Esophagus squamous epithelium (tissue), 5 donors: ENCODE data around the gene EIF1AD. TPM values are rescaled to one million over a fixed set of nuclear protein-coding genes. Genes with fewer than 3 reads are reported as not detected.
A peak's percentile ranks its signal among the peaks of the same experiment; 100 is the strongest.

ENCODE experiments used
- DNase-seq: peaks from one replicate; lab custom pipeline; 2025; lab: John Stamatoyannopoulos, UW
- H3K27ac ChIP-seq, 4 donors: fragments of 200-600 bp; sonication (generic); one replicate each; pipeline ENCODE4 v1.5.1; 2016 to 2019; ENCODE audit warnings: mild to moderate bottlenecking in 1 of 4
- H3K27me3 ChIP-seq, 4 donors: fragments of 200-600 bp; sonication (generic); 1 replicate in 3 of 4; 2 replicates in 1 of 4; pipeline versions ENCODE4 v1.5.1 to v1.6.0; 2017 to 2021; ENCODE audit warnings: antibody characterized with exemption in 1 of 4
- H3K36me3 ChIP-seq, 3 donors: fragments of 200-600 bp; sonication (generic); one replicate each; pipeline ENCODE4 v1.5.1; 2016 to 2019
- H3K4me1 ChIP-seq, 3 donors: fragments of 200-600 bp; sonication (generic); one replicate each; pipeline ENCODE4 v1.5.1; 2017 to 2019
- H3K4me3 ChIP-seq, 4 donors: fragments of 200-600 bp; sonication (generic); 1 replicate in 3 of 4; 2 replicates in 1 of 4; pipeline ENCODE4 v1.5.1; 2016 to 2019; ENCODE audit warnings: mild to moderate bottlenecking in 2 of 4, moderate library complexity in 1 of 4
- H3K9me3 ChIP-seq, 3 donors: fragments of 200-600 bp; sonication (generic); one replicate each; pipeline ENCODE4 v1.5.1; 2016 to 2019
- CTCF ChIP-seq, 6 experiments: fragments of 450-650 bp in 4 of 6; fragments of 200-600 bp in 2 of 6; sonication (generic) in 2 of 6; IDR thresholded peaks; one replicate each; pipeline ENCODE4 v1.5.1; 2016 to 2019; ENCODE audit warnings: antibody characterized with exemption in 6 of 6, mild to moderate bottlenecking in 4 of 6, moderate library complexity in 4 of 6
- POLR2A ChIP-seq, 4 donors: fragments of 450-650 bp; IDR thresholded peaks; one replicate each; pipeline ENCODE4 v1.6.1; 2017; ENCODE audit warnings: antibody characterized with exemption in 4 of 4, mild to moderate bottlenecking in 4 of 4, moderate library complexity in 3 of 4
- WGBS, 2 donors: methylation state at CpG; one replicate each; pipeline ENCODE4 v1.1.5; 2018; 5-methylcytosine and 5-hydroxymethylcytosine counted together
- intact Hi-C: fragments of 100-400 bp; cut with DNase I; formaldehyde crosslinking; loops from one replicate; pipeline ENCODE4 v1.15.0; 2022
- total RNA-seq, 4 donors: library from RNA; depleted of rRNA; stranded (reverse); fragments of >200 nt; gene quantifications; one replicate each; pipeline ENCODE4 v1.1.0, GENCODE V29; 2016
- donor health status: DM: yes; HTN: yes; CAD: no.

EIF1AD gene
- total RNA-seq, 4 donors from 2014 or later: 24.7 to 43.2 (median 30.0) TPM

GRCh38 chr11:66047541-66048365 is 45.8 kb upstream of the EIF1AD start:
- Histone ChIP-seq H3K4me3 (no peak overlapping the region), H3K27ac (no peak overlapping the region), H3K4me1 (peaks cover 11 to 29% (median 14%) of the 10 kb centered on the region in 3 donors), H3K27me3 (peaks cover 0 to 40% (median 3%) of the 10 kb centered on the region in 4 donors), H3K9me3 (no peaks in the 10 kb centered on the region), H3K36me3 (no peaks in the 10 kb centered on the region)
- intact Hi-C loops: no loop called here
- no peak for TF ChIP-seq CTCF (IDR thresholded peaks at IDR 0.05)
- TF ChIP-seq POLR2A (IDR thresholded peaks at IDR 0.05): no peak
- 81 to 87% methylated on average over 3 to 6 of the region's 11 CpGs for WGBS, 2 donors
- DNase-seq: no peak

GRCh38 chr11:66046901-66047300 is 44.9 kb upstream of the EIF1AD start:
- DNase-seq: no peak
- TF ChIP-seq CTCF (IDR thresholded peaks at IDR 0.05) (no peak), POLR2A (IDR thresholded peaks at IDR 0.05) (no peak)
- intact Hi-C loops: no loop called here
- peaks cover 0 to 40% (median 3%) of the 10 kb centered on the region in 4 donors for H3K27me3 ChIP-seq
- WGBS, 2 donors: 86 to 100% methylated on average over 1 to 3 of the region's 3 CpGs
- no peaks in the 10 kb centered on the region for H3K9me3 ChIP-seq
- no peak overlapping the region for H3K4me3 ChIP-seq
- no peak overlapping the region for H3K27ac ChIP-seq
- no peaks in the 10 kb centered on the region for H3K36me3 ChIP-seq
- H3K4me1 ChIP-seq: peaks cover 11 to 26% (median 13%) of the 10 kb centered on the region in 3 donors

- peaks cover 3 to 16% (median 6%) of the 10 kb centered on the region in 3 donors for H3K4me1 ChIP-seq
- H3K36me3 ChIP-seq: no peaks in the 10 kb centered on the region
- no peak for DNase-seq
- H3K9me3 ChIP-seq: no peaks in the 10 kb centered on the region
- no peak overlapping the region for H3K27ac ChIP-seq
- TF ChIP-seq CTCF (IDR thresholded peaks at IDR 0.05) (peak; percentile 77 to 95 (median 83)), POLR2A (IDR thresholded peaks at IDR 0.05) (no peak)
- 0 to 67% methylated on average over 1 of the region's 11 CpGs for WGBS, 2 donors
- intact Hi-C loops: no loop called here
- peaks cover 0 to 43% (median 3%) of the 10 kb centered on the region in 4 donors for H3K27me3 ChIP-seq
- H3K4me3 ChIP-seq: peak overlapping the region in 1 of 4 donors; percentile 18
Observed at GRCh38 chr11:66045177-66045639, 43.3 kb upstream of the EIF1AD start.

GRCh38 chr11:66044757-66045156 is 42.8 kb upstream of the EIF1AD start:
- intact Hi-C loops: no loop called here
- H3K27me3 ChIP-seq: peaks cover 0 to 48% (median 3%) of the 10 kb centered on the region in 4 donors
- no peak for DNase-seq

More at GRCh38 chr11:66044757-66045156, 42.8 kb upstream of the EIF1AD start:
- no peaks in the 10 kb centered on the region for H3K9me3 ChIP-seq
- 50 to 59% methylated on average over 6 of the region's 6 CpGs for WGBS, 2 donors
- H3K36me3 ChIP-seq: no peaks in the 10 kb centered on the region
- no peak overlapping the region for H3K27ac ChIP-seq
- H3K4me3 ChIP-seq: peak overlapping the region in 1 of 4 donors; percentile 18
- TF ChIP-seq POLR2A (IDR thresholded peaks at IDR 0.05): no peak
- no peak for TF ChIP-seq CTCF (IDR thresholded peaks at IDR 0.05)
- peaks cover 3 to 16% (median 6%) of the 10 kb centered on the region in 3 donors for H3K4me1 ChIP-seq
